Liver (tissue), 9 donors: Measurements from ENCODE around the gene AXIN2. TPM values are rescaled to one million over a fixed set of nuclear protein-coding genes. Genes with fewer than 3 reads are reported as not detected.

Source experiments
- DNase-seq: peaks from one replicate; pipeline ENCODE4 v3.0.0-alpha.2; 2017; ENCODE audit warnings: low spot score
- H3K27ac ChIP-seq, 2 donors: one replicate each; pipeline ENCODE4 v1.7.0; 2013; ENCODE audit warnings: inconsistent platforms in 2 of 2, low read length in 2 of 2, control low read depth in 1 of 2, low read depth in 1 of 2, mild to moderate bottlenecking in 1 of 2
- H3K27me3 ChIP-seq, 4 donors: one replicate each; pipeline versions ENCODE4 v1.6.1 to v1.7.0; 2013; ENCODE audit warnings: low read length in 3 of 4, inconsistent platforms in 1 of 4, mild to moderate bottlenecking in 1 of 4, moderate library complexity in 1 of 4; ENCODE audit not compliant: control insufficient read depth in 4 of 4, insufficient read depth in 4 of 4
- H3K36me3 ChIP-seq, 4 donors: one replicate each; pipeline versions ENCODE4 v1.6.1 to v1.7.0; 2013; ENCODE audit warnings: low read length in 3 of 4, mild to moderate bottlenecking in 3 of 4, low read depth in 1 of 4, moderate library complexity in 1 of 4; ENCODE audit not compliant: control insufficient read depth in 4 of 4, insufficient read depth in 3 of 4
- H3K4me1 ChIP-seq, 4 donors: one replicate each; pipeline versions ENCODE4 v1.6.1 to v1.7.0; 2013; ENCODE audit warnings: low read length in 3 of 4, mild to moderate bottlenecking in 3 of 4, moderate library complexity in 1 of 4; ENCODE audit not compliant: control insufficient read depth in 4 of 4, insufficient read depth in 4 of 4
- H3K4me3 ChIP-seq, 3 donors: one replicate each; pipeline versions ENCODE4 v1.6.1 to v1.7.0; 2013; ENCODE audit warnings: low read length in 3 of 3, control low read depth in 1 of 3, low read depth in 1 of 3, mild to moderate bottlenecking in 1 of 3
- H3K9ac ChIP-seq, 2 donors: one replicate each; pipeline ENCODE4 v1.7.0; 2013; ENCODE audit warnings: low read length in 2 of 2, mild to moderate bottlenecking in 2 of 2, moderate library complexity in 2 of 2, control low read depth in 1 of 2, low read depth in 1 of 2
- H3K9me3 ChIP-seq, 4 donors: one replicate each; pipeline versions ENCODE4 v1.6.1 to v1.7.0; 2013; ENCODE audit warnings: low read length in 3 of 4; ENCODE audit not compliant: control insufficient read depth in 4 of 4
- ATF3 ChIP-seq: IDR thresholded peaks from 2 replicates; pipeline ENCODE4 v1.6.1; 2016; ENCODE audit warnings: antibody characterized with exemption
- CTCF ChIP-seq: fragments of 150-350 bp; IDR thresholded peaks from 2 replicates; pipeline ENCODE4 v1.5.1; 2017; ENCODE audit warnings: improper control_type of control experiment, low read depth, low read length; ENCODE audit not compliant: missing input control
- EGR1 ChIP-seq, 2 donors: IDR thresholded peaks; 2 replicates each; pipeline ENCODE4 v1.6.1; 2016 to 2018; ENCODE audit warnings: antibody characterized with exemption in 2 of 2, low read depth in 2 of 2
- FOXA1 ChIP-seq: IDR thresholded peaks from 2 replicates; pipeline ENCODE4 v1.6.1; 2016; ENCODE audit warnings: antibody characterized with exemption
- FOXA2 ChIP-seq: IDR thresholded peaks from 2 replicates; pipeline ENCODE4 v1.6.1; 2016; ENCODE audit warnings: antibody characterized with exemption
- GABPA ChIP-seq, 2 donors: IDR thresholded peaks in 1 of 2; conservative IDR thresholded peaks in 1 of 2; 2 replicates each; pipeline ENCODE4 v1.6.1; 2016; ENCODE audit warnings: antibody characterized with exemption in 2 of 2, mild to moderate bottlenecking in 1 of 2, moderate library complexity in 1 of 2
- HNF4A ChIP-seq, 2 donors: conservative IDR thresholded peaks; 2 replicates each; pipeline ENCODE4 v1.6.1; 2016; ENCODE audit warnings: antibody characterized with exemption in 2 of 2, mild to moderate bottlenecking in 2 of 2
- HNF4G ChIP-seq: IDR thresholded peaks from 2 replicates; pipeline ENCODE4 v1.6.1; 2016; ENCODE audit warnings: antibody characterized with exemption
- JUND ChIP-seq, 2 donors: IDR thresholded peaks; 2 replicates each; pipeline ENCODE4 v1.6.1; 2016; ENCODE audit warnings: antibody characterized with exemption in 2 of 2
- MAX ChIP-seq: IDR thresholded peaks from 2 replicates; pipeline ENCODE4 v1.6.1; 2016; ENCODE audit warnings: antibody characterized with exemption
- NR2F2 ChIP-seq: IDR thresholded peaks from 2 replicates; pipeline ENCODE4 v1.6.1; 2016; ENCODE audit warnings: antibody characterized with exemption
- RAD21 ChIP-seq, 2 donors: IDR thresholded peaks; 2 replicates each; pipeline ENCODE4 v1.6.1; 2016; ENCODE audit warnings: antibody characterized with exemption in 2 of 2, mild to moderate bottlenecking in 2 of 2
- REST ChIP-seq: IDR thresholded peaks from 2 replicates; pipeline ENCODE4 v1.6.1; 2016; ENCODE audit warnings: antibody characterized with exemption, mild to moderate bottlenecking
- RXRA ChIP-seq, 2 donors: IDR thresholded peaks; 2 replicates each; pipeline ENCODE4 v1.6.1; 2017 to 2018; ENCODE audit warnings: antibody characterized with exemption in 2 of 2, mild to moderate bottlenecking in 1 of 2
- SP1 ChIP-seq: IDR thresholded peaks from 2 replicates; pipeline ENCODE4 v1.6.1; 2018; ENCODE audit warnings: antibody characterized with exemption, mild to moderate bottlenecking
- TAF1 ChIP-seq: conservative IDR thresholded peaks from 2 replicates; pipeline ENCODE4 v1.6.1; 2016; ENCODE audit warnings: antibody characterized with exemption, mild to moderate bottlenecking
- YY1 ChIP-seq: IDR thresholded peaks from 2 replicates; pipeline ENCODE4 v1.6.1; 2016; ENCODE audit warnings: antibody characterized with exemption, mild to moderate bottlenecking
- ZBTB33 ChIP-seq: IDR thresholded peaks from 2 replicates; pipeline ENCODE4 v1.6.1; 2016; ENCODE audit warnings: antibody characterized with exemption
- WGBS: extraction: QIAGEN DNeasy Blood & Tissue Kit; methylation state at CpG from one replicate; pipeline ENCODE4 v1.1.7; 2013; 5-methylcytosine and 5-hydroxymethylcytosine counted together
- polyA plus RNA-seq, 2 donors: library from polyadenylated mRNA; stranded (reverse) in 1 of 2; unstranded in 1 of 2; fragments of 200-250 nt in 1 of 2; fragments of >200 nt in 1 of 2; fragmentation: Nextera tagmentation in 1 of 2; extraction: Ambion mirVana in 1 of 2; gene quantifications; one replicate each; pipeline versions ENCODE4 v1.2.1 to v1.2.3, GENCODE V29; 2013 to 2015
- total RNA-seq, 2 donors: library from RNA; depleted of rRNA; stranded (reverse); fragments of >200 nt; gene quantifications; one replicate each; pipeline ENCODE4 v1.2.3, GENCODE V29; 2014
- donor health status: healthy.
- donor health status: healthy.
- donor health status: healthy.
- donor health status: healthy.
- donor health status: healthy.

The AXIN2 gene
- total and polyA plus RNA-seq, 4 donors: 0.33 to 3.5 (median 1.5) TPM

GRCh38 chr17:65572186-65572580 lies 10.7 kb upstream of the AXIN2 start:
- no peak overlapping the region for H3K9ac ChIP-seq
- 60% methylated on average over 6 of the region's 6 CpGs for WGBS
- H3K4me3 ChIP-seq: no peak overlapping the region
- no peaks in the 10 kb centered on the region for H3K27me3 ChIP-seq
- no peaks in the 10 kb centered on the region for H3K4me1 ChIP-seq
- no peaks in the 10 kb centered on the region for H3K9me3 ChIP-seq
- no peaks in the 10 kb centered on the region for H3K36me3 ChIP-seq
- TF ChIP-seq ATF3 (no peak), REST (no peak), SP1 (no peak)
- no peak overlapping the region for H3K27ac ChIP-seq
- DNase-seq: no peak

- DNase-seq: no peak
- no peaks in the 10 kb centered on the region for H3K27me3 ChIP-seq
- H3K9me3 ChIP-seq: no peaks in the 10 kb centered on the region
- H3K9ac ChIP-seq: no peak overlapping the region
- no peaks in the 10 kb centered on the region for H3K36me3 ChIP-seq
- TF ChIP-seq CTCF (no peak), JUND (IDR thresholded peaks at IDR 0.05) (no peak), MAX (no peak), YY1 (no peak), REST (no peak), FOXA1 (no peak), EGR1 (IDR thresholded peaks at IDR 0.05; ENCODE audit: low read depth in 2 of 2) (no peak), HNF4A (conservative IDR thresholded peaks at IDR 0.05) (no peak), ATF3 (no peak), SP1 (no peak), RXRA (IDR thresholded peaks at IDR 0.05) (no peak), NR2F2 (no peak), RAD21 (IDR thresholded peaks at IDR 0.05) (no peak), HNF4G (no peak), GABPA (IDR thresholded peaks at IDR 0.05 in 1 of 2, conservative IDR thresholded peaks at IDR 0.05 in 1 of 2) (no peak), FOXA2 (no peak), TAF1 (no peak), ZBTB33 (no peak)
- no peak overlapping the region for H3K27ac ChIP-seq
- H3K4me3 ChIP-seq: no peak overlapping the region
- 91% methylated on average over 8 of the region's 8 CpGs for WGBS
- H3K4me1 ChIP-seq: no peaks in the 10 kb centered on the region
Measured at GRCh38 chr17:65568918-65569317, 7.5 kb upstream of the AXIN2 start.
